Bronchus fibroblast of lung (primary cell): ENCODE data around the gene LCE2C. TPM values are rescaled to one million over a fixed set of nuclear protein-coding genes. Genes with fewer than 3 reads are reported as not detected.

Experiments used
- total RNA-seq: library from RNA; depleted of rRNA; stranded (reverse); fragments of >200 nt; gene quantifications from 2 replicates; pipeline ENCODE4 v1.2.3, GENCODE V29; 2015

The LCE2C gene, protein sequence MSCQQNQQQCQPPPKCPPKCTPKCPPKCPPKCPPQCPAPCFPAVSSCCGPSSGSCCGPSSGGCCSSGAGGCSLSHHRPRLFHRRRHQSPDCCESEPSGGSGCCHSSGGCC
- total RNA-seq: not detected in 2 replicates

DNA sequence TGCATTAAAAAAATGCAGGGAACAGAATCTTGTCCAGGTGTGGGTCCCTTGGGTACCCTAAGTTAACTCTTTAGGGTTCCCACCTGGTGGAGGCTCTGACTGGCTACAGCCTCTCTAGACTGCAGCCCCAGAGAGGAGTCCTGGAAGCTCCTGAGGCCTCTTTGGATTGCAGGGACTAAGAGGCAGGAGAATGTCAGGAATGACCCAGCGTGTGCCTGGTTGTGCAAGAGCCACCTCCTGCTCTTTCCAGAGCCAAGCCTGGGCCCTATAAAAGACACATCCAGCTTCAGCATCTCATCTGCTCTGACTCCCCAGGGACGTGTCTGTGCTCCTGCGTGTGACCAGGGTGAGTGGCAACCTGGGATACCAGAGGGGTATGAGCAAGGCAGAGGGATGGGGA is at the start of gene LCE2C:
Gene LCE2C (plus strand): TSS at position 297 of the 400 bp plus-strand sequence. CDS start 737 bp downstream, outside the sequence.

DNA sequence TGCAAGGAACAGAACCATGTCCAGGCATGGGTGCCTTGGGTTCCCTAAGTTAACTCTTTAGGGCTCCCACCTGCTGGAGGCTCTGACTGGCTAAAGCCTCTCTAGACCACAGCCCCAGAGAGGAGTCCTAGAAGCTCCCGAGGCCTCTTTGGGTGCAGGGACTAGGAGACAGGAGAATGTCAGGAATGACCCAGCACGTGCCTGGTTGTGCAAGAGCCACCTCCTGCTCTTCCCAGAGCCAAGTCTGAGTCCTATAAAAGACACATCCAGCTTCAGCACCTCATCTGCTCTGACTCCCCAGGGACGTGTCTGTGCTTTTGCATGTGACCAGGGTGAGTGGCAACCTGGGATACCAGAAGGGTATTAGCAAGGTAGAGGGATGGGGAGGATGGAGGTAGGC is 12.0 kb upstream of the LCE2C start, which contains the start of gene LCE2D:
Gene LCE2D (plus strand): TSS at position 283 of the 400 bp plus-strand sequence. CDS start 726 bp downstream, outside the sequence.

DNA sequence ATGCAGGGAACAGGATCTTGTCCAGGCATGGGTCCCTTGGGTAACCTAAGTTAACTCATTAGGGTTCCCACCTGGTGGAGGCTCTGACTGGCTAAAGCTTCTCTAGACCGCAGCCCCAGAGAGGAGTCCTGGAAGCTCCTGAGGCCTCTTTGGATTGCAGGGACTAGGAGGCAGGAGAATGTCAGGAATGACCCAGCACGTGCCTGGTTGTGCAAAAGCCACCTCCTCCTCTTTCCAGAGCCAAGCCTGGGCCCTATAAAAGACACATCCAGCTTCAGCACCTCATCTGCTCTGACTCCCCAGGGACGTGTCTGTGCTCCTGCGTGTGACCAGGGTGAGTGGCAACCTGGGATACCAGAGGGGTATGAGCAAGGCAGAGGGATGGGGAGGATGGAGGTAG is 10.7 kb downstream of the LCE2C start, which contains the start of gene LCE2B:
Gene LCE2B (plus strand): TSS at position 301 of the 400 bp plus-strand sequence. CDS start 721 bp downstream, outside the sequence.

DNA sequence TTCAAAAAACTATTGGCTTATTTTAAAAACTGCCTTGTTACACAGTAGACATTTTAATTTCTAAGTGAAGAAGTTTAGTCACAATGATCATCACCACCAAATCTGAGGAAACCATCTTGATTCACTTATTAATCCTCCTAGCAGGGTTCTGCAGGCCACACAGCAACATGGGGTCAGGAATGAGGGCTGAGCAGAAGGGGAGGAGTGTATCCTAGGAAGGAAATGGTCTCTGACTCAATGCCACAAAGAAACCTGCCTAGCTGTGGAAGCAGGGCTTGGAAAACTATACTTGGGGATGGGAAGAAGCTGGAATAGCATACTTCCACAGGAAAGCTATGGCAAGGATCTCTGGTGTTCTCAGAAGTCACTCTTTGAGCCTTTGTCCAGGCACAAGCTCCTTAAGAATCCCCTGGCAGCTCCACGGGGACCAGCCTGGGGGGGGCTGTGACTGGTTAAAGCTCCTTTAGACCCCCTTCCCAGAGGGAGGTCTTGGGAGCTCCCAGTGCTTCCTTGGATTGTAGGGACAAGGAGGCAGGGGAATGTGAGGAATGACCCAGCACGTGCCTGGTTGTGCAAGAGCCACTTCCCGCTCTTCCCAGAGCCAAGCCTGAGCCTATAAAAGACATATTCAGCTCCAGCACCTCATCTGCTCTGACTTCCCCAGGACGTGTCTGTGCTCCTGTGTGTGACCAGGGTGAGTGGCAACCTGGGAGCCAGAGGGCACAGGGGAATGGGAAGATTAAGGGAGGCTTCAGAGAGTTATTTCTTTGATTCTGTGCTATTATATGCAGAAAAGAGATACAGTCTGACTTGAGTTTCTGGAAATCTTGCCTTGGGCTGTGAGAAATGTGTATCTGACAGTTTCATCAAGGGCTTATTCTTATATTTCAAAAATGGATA is 22.9 kb downstream of the LCE2C start, which contains the start of gene LCE2A:
Gene LCE2A (plus strand): TSS at position 645 of the 900 bp plus-strand sequence. CDS start 557 bp downstream, outside the sequence.

DNA sequence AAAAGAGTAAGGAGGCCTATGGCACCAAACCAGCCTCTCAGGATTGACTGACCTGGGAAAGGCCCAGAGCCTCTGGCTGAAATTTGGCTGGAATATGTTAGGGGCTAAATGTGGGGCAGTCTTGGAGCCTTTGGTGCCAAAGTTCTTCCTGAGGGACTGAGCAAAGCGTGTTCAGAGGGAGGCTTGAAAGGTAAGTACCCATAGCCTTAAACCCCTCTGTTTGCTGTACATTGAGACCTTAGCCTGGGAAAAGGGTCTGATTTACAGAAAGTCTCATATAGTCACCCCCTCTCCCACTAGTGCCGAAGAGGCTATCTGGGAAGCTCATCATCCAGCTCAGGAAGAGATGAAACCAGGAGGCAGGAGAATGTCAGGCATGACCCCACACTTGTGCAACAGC is 32.8 kb downstream of the LCE2C start, which contains the start of gene LCE4A:
Gene LCE4A (plus strand): TSS at position 301 of the 400 bp plus-strand sequence. CDS start 916 bp downstream, outside the sequence.

Other genes starting within 250 kb of the LCE2C start
- not detected in 2 replicates for gene LCE5A, start 164.5 kb upstream of the LCE2C start, total RNA-seq
- not detected in 2 replicates for gene CRCT1, start 160.8 kb upstream of the LCE2C start, total RNA-seq
- gene LCE3E, start 108.5 kb upstream of the LCE2C start, total RNA-seq: not detected in 2 replicates
- not detected in 2 replicates for gene LCE3D, start 94.8 kb upstream of the LCE2C start, total RNA-seq
- gene LCE3C, start 75.0 kb upstream of the LCE2C start, total RNA-seq: not detected in 2 replicates
- gene LCE3B, start 61.5 kb upstream of the LCE2C start, total RNA-seq: not detected in 2 replicates
- not detected in 2 replicates for gene LCE3A, start 52.2 kb upstream of the LCE2C start, total RNA-seq
- gene LCE2D, start 11.9 kb upstream of the LCE2C start, total RNA-seq: not detected in 2 replicates
- gene LCE2B, start 10.8 kb downstream of the LCE2C start, total RNA-seq: not detected in 2 replicates
- not detected in 2 replicates for gene LCE2A, start 23.1 kb downstream of the LCE2C start, total RNA-seq
- not detected in 2 replicates for gene LCE4A, start 32.9 kb downstream of the LCE2C start, total RNA-seq
- not detected in 2 replicates for gene KPRP, start 82.7 kb downstream of the LCE2C start, total RNA-seq
- gene LCE1F, start 99.9 kb downstream of the LCE2C start, total RNA-seq: not detected in 2 replicates
- not detected in 2 replicates for gene LCE1E, start 111.0 kb downstream of the LCE2C start, total RNA-seq
- not detected in 2 replicates for gene LCE1D, start 121.4 kb downstream of the LCE2C start, total RNA-seq
- not detected in 2 replicates for gene LCE1C, start 131.4 kb downstream of the LCE2C start, total RNA-seq
- gene LCE1B, start 136.7 kb downstream of the LCE2C start, total RNA-seq: not detected in 2 replicates
- not detected in 2 replicates for gene LCE1A, start 152.2 kb downstream of the LCE2C start, total RNA-seq
- gene LCE6A, start 167.6 kb downstream of the LCE2C start, total RNA-seq: not detected in 2 replicates
- gene LCE7A, start 184.7 kb downstream of the LCE2C start, total RNA-seq: not detected in 2 replicates
- not detected in 2 replicates for gene SMCP, start 203.0 kb downstream of the LCE2C start, total RNA-seq
- gene IVL, start 233.3 kb downstream of the LCE2C start, total RNA-seq: not detected in 2 replicates